HG02840 (cell line): ENCODE data around the gene RUSF1.
"Not testable (repeated sequence)": the region's sequence is repeated elsewhere in the genome, so short reads cannot be mapped to it uniquely, and the experiment has no call there.

ENCODE experiments used
- ATAC-seq: cut with Tn5 transposase; IDR thresholded peaks from one replicate; pipeline ENCODE4 v1.9.1; 2021; ENCODE audit warnings: mild to moderate bottlenecking, moderate library complexity, moderate number of reproducible peaks; ENCODE audit not compliant: unreplicated experiment, low FRiP score

Gene RUSF1

DNA sequence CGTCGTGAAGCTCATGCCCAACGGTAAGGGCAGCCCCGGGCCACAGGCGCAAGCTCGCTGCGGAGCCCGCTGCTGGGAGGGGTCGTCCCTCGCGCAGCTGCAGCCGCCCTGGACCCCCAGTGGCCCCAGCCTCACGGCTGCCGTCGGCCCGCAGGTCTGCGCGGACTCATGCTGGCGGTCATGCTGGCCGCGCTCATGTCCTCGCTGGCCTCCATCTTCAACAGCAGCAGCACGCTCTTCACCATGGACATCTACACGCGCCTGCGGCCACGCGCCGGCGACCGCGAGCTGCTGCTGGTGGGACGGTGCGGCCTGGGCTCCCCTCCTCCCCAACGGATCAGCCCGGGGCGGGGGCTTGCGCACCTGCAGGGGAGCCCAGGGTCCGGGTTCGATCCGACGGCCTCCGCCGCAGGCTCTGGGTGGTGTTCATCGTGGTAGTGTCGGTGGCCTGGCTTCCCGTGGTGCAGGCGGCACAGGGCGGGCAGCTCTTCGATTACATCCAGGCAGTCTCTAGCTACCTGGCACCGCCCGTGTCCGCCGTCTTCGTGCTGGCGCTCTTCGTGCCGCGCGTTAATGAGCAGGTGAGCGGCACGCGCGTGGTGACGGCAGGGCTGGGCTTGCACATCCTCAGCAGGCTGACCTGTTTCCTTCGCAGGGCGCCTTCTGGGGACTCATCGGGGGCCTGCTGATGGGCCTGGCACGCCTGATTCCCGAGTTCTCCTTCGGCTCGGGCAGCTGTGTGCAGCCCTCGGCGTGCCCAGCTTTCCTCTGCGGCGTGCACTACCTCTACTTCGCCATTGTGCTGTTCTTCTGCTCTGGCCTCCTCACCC, 19.5 kb downstream of the RUSF1 start:
- ATAC-seq: no peak

GRCh38 chr16:31487720-31488467, 20.3 kb downstream of the RUSF1 start:
- no peak for ATAC-seq

DNA sequence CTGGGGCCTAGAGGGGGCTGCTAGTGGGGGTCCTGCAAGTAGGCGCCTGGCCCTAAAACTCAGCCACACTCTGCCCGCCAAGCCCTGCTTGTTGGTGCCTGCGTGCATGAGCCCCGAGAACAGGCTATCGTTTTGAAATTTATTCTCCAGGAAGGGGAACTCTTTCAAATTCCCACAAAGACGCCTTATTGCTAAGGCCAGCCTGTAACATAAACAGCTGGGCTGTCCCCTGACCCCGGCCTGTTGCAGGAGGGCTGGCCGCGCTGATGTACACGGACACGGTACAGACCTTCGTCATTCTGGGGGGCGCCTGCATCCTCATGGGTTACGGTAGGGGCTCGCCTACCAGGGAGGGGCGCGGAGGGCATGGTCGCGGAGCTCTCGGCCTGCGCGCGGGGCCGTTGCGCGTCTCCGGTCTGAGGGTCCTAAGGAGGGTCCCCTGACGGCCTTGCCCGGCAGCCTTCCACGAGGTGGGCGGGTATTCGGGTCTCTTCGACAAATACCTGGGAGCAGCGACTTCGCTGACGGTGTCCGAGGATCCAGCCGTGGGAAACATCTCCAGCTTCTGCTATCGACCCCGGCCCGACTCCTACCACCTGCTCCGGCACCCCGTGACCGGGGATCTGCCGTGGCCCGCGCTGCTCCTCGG, 21.0 kb downstream of the RUSF1 start:
- no peak for ATAC-seq

GRCh38 chr16:31486045-31486444, 22.1 kb downstream of the RUSF1 start:
- ATAC-seq: no peak

DNA sequence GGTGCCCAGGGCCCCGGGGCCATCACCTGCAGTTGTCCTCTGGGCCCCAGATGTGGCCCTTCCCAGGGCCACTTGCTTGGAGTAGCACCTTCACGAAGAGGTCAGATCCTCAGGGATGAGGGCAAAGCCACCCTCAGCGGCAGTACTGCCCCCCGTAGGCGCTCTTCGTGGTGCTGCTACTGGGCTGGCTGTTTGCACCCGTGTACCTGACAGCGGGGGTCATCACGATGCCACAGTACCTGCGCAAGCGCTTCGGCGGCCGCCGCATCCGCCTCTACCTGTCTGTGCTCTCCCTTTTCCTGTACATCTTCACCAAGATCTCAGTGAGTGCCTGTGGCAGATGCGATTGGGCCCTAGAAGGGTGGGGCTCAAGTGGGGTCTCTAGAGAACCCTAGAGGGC, 22.6 kb downstream of the RUSF1 start:
- no peak for ATAC-seq

DNA sequence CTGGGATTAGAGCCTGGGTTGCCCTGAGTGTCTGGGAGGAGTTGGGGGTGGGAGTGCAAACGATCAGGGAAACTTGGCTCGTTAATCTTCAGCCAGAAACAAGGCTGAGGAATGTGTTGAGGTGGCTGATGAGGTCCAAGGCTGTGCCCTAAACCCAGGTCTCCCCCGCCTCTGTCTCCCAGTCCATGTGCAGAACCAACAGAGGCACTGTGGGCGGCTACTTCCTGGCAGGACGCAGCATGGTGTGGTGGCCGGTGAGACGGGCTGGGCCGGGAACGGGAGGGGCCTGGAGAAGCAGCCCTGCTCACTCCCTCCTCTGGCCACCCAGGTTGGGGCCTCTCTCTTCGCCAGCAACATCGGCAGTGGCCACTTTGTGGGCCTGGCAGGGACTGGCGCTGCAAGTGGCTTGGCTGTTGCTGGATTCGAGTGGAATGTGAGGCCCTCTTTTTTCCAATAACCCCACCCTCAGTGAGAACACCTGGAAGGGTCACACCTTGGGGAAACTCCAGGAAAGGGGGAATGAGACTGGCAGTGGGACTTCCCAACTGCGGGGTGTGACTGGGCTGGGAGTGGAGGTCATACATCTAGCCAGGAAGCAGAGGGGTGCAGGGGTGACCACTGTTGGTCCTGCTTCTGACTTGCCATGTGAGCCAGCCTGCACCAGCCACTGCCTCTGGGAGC, 23.6 kb downstream of the RUSF1 start:
- no peak for ATAC-seq

GRCh38 chr16:31484048-31484447, 24.1 kb downstream of the RUSF1 start:
- not testable (repeated sequence) for ATAC-seq

GRCh38 chr16:31483081-31483480, 25.1 kb downstream of the RUSF1 start, which contains the start of gene SLC5A2:
Gene SLC5A2, plus strand, starts transcription at chr16:31483123. Its CDS starts 14 bp downstream, at chr16:31483137.
- ATAC-seq: no peak

- ATAC-seq: no peak
Measured at GRCh38 chr16:31480851-31481536, 27.2 kb downstream of the RUSF1 start.

DNA sequence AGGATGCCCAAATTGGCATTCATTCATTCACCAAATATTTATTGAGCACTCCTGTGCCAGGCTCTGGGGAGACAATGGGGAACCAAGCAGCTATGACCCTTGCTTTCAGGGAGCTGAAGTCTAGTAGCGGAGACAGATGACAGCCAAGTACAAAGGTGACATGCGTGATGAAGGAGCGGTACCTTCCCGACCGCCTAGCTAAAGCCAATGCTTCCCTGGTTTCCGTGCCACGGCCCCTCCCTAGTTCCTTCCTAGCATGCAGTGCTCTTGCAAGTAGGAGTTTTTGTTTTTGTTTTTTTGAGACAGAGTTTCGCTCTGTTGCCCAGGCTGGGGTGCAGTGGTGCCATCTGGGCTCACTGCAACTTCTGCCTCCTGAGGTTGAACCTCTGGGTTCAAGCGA, 28.4 kb downstream of the RUSF1 start:
- ATAC-seq: no peak

DNA sequence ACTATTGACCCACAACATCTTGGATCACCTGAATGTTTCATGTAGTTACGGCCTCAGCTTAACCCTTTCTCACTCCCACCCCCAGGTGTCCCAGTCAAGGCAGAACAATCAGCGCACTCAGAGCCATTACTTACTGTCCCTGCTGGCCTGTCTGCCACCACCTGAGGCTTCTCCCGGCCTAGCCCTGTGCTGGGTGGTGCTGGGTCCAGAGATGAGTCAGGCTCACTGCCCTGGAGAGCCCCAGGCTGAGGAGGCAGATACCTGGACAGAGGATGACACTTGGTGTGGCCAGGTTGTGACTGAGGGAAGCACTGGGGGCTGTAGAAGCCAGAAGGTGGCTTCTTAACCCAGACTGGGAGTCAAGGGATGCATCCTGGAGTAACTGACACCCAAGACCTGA, 29.2 kb downstream of the RUSF1 start:
- no peak for ATAC-seq

GRCh38 chr16:31477220-31478216, 30.7 kb downstream of the RUSF1 start:
- ATAC-seq: no peak

DNA sequence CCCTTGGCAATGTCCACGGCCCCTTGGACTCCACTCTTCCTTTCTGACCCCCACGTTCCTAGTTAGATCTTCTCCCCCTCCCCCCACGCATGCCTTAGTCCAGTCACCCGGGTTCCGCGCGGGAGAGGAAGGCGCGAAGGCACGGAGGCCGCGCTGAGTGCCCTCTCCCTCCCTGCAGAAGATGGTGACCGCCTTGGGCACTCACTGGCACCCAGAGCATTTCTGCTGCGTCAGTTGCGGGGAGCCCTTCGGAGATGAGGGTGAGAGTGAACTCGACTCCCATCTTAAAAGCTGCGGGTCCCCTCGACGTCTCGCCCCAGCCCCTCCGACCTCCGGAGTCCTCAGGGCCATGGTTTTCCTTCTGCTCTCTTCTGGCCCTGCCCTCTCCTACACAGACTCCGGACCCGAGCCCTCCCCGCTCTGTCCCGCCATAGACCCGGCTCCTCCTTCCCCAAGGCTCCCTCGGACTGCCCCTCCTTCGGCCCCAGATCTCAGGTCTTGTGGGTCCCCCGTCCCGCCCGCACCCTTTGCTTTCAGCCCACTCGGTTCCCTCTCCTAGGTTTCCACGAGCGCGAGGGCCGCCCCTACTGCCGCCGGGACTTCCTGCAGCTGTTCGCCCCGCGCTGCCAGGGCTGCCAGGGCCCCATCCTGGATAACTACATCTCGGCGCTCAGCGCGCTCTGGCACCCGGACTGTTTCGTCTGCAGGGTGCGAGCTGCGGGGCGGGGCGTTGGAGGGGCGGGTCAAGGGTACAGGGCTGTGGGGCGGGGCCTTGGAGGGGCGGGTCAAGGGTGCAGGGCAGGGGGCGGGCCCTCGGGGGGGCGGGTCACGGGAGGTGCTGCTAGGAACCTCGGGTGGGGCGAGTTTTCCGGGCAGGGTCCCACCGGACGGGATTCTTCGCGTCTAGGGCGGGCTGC, 31.6 kb downstream of the RUSF1 start:
- ATAC-seq: no peak

DNA sequence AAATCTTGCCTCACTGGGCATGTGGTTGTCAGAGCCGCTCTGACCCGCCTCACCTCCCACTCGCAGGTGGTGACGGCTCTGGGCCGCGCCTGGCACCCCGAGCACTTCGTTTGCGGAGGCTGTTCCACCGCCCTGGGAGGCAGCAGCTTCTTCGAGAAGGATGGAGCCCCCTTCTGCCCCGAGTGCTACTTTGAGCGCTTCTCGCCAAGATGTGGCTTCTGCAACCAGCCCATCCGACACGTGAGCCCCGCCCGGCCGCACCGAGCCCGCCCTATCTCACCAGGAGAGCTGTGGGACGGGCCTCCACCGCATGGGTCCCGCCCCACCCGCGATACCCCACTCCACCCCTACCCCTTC, 32.3 kb downstream of the RUSF1 start:
- no peak for ATAC-seq

DNA sequence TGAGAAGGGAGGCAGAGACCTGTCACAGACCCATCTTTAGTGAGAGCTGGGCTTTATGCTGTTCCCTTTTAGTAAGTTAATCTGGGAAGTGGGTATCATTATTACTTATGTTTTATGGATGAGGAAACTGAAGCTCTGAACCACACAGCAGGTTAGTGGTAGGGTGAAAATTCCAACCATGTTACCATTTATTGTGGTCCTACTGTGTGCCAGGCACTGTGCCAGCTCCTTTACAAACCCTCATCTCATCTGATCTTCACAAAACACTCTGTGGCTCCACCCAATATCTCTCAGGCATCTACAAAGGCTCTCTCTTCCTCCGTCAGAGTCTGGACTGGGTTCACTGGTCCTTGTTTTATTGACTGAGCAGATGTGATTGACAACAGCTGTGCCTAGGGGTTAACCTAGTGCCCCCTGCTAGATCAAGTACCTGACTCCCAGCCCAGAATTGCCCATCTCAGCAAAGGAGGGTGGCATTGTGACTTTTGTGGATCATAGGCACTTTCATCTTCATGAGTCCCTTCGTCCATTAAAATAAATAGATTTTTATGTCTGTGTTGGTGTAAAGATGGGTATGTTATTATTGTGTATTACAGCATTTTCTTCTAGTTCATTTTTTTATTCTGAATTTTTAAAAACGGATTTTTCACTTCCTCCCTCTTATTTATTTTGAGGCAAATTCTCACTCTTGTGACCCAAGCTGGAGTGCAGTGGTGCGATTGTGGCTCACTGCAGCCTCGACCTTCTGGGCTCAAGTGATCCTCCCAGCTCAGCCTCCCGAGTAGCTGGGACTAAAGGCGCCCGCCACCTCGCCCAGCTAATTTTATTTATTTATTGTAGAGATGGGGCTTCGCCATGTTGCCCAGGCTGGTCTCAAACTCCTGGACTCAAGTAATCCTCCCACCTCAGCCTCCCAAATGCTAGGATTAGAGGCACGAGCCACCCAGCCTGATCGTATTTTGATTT, 33.1 kb downstream of the RUSF1 start:
- ATAC-seq: no peak

DNA sequence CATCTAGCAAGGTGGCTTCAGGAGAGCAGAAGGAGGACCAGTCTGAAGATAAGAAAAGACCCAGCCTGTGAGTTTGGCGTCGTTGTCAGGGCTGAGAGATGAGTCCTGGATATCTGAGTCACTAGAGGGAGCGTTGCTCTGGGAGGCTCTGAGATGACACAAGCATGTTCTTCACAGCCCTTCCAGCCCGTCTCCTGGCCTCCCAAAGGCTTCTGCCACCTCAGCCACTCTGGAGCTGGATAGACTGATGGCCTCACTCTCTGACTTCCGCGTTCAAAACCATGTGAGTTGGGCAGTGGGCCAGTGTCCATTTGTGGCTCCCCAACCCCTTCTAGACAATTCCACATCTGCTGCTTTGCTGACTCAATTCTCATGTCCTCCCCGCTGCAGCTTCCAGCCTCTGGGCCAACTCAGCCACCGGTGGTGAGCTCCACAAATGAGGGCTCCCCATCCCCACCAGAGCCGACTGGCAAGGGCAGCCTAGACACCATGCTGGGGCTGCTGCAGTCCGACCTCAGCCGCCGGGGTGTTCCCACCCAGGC, 33.9 kb downstream of the RUSF1 start:
- no peak for ATAC-seq
